ENCODE results near the gene LAIR1.
"Not testable (repeated sequence)": the region's sequence is repeated elsewhere in the genome, so short reads cannot be mapped to it uniquely, and the experiment has no call there.

The LAIR1 gene

GRCh38 chr19:54376610-54377285, 12.0 kb upstream of the LAIR1 start:
- DNase-seq (ENCODE audit: low spot score) = no peak

- DNase-seq (ENCODE audit: low spot score) = peak; percentile 25
Measured at GRCh38 chr19:54375181-54375938, 10.6 kb upstream of the LAIR1 start.

GRCh38 chr19:54373781-54374631, 9.3 kb upstream of the LAIR1 start:
- no peak for DNase-seq (ENCODE audit: low spot score)

- not testable (repeated sequence) for DNase-seq (ENCODE audit: low spot score)
Measured at GRCh38 chr19:54371453-54371852, 6.7 kb upstream of the LAIR1 start.

DNA sequence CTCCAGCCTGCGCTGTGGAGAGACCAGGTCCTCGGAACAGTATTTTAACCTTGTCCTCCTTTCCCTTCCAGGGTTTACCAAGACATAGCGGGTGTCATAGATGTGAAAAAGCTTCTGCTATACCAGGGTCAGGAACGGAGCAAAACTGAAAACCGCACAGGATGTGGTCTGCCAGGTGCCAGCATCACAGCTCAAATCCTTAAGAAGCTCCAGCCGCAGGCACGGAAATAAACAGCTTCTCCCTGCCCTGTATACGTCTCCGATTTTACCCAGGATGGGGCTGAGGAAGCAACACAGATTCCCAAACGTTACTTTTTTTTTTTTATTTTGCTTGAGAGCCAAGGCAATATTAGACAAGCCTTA, 5.7 kb upstream of the LAIR1 start:
- peak; percentile 48 for DNase-seq (ENCODE audit: low spot score)

- not testable (repeated sequence) for DNase-seq (ENCODE audit: low spot score)
Measured at GRCh38 chr19:54369688-54370433, 5.1 kb upstream of the LAIR1 start.

GRCh38 chr19:54369082-54369687, 4.5 kb upstream of the LAIR1 start:
- DNase-seq (ENCODE audit: low spot score) = no peak

DNA sequence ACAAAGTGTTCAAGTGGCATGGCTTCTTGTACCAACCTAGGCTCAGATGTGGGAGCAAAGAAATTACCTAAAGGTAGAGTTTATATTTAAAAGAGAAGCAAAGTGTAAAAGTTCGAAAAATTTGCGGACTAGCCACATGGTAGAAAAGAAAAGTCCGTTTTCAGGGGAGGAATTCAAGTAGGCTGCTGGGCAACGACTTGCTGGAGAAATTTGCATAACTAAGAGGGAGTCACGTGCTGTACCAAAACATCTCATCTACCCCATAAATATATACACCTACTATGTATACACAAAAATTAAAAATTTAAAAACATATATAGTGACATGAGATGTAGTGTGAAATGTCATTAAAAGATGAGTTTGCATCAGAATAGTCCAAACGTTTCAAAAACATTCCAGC, 2.1 kb upstream of the LAIR1 start:
- no peak for DNase-seq (ENCODE audit: low spot score)

DNA sequence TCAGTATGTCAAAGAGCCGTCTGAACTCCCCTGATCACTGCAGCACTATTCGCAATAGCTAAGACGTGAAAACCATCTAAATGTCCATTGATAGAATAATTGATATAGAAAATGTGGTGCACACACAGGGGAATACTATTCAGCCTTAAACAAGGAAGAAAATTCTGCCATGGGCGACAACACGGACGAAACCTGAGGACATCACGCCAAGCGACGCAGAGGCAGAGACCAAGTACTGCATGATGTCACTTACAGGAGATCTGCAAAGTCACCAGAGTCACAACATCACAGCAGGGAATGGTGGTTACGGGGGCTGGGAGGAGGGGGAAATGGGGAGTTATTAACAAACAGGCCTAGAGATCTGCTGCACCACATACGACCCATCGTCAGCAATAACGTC, 1.1 kb upstream of the LAIR1 start:
- not testable (repeated sequence) for DNase-seq (ENCODE audit: low spot score)

DNA sequence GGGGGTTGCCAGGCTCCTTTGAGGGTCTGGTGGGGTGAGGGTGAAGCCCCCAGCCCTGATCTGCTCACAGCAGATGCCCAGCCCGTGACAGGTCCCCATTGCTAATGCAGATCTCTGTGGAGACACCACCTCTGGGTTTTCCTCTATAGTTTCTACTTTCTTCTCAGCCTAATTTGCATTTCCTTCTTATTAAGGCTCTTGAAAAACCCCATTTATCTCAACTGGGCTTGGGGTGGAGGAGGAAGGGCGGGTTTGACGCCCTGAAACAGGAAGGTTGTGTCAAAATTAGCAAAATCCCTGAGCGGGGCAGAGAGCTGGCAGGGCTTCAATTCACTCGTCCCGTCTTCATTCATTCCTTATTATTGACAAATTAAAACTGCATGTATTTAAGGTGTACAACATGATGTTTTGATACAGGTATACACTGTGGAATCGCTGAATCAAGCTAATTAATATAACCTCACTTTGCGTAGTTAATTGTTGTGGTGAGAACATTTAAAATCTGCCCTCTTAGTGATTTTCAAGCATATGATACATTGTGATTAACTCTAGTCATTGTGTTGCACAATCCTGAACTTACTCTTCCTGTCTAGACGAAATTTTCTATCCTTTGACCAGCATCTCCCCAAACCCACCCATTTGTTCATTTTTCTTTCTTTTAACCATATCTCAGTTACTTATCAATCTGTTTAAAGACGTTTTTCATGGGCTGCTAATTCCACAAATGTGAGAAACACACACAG, 2.9 kb downstream of the LAIR1 start:
- DNase-seq (ENCODE audit: low spot score) = peak; percentile 34

DNA sequence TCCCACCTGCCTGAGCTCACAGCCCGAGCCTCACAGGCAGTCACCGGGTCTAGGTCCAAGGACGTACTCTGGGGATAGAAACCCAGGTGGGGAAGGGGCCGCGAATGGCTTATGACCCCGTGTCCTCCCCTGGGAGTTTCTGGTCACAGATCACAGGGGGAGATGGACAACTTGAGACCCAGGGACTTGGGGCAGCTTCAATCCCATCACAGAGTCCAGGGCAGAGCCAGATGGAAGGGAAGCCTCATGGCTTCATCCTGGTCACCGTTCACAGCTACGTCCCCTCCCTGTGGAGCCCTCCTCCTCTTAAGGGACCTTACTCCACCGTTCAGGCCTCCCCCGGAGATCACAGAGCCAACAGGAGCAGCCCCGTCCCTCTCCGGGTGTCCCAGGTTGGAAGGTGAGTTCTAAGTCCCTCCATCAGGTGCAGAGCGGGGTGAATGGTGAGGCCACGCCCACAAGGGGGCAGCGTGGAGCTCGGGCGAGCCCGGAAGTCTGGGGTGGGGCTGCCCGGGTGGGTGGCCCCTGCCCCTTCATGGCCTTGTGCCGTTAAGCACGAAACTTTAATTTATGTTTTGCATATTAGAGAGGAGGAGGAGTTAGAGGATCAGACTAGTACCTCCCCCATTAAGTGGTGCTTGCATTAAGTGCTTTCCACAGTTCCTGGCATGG, 5.4 kb downstream of the LAIR1 start:
- peak; percentile 74 for DNase-seq (ENCODE audit: low spot score)

GRCh38 chr19:54357381-54357780, 7.3 kb downstream of the LAIR1 start:
- no peak for DNase-seq (ENCODE audit: low spot score)

- DNase-seq (ENCODE audit: low spot score) = no peak
Measured at GRCh38 chr19:54356444-54357056, 8.2 kb downstream of the LAIR1 start.

- DNase-seq (ENCODE audit: low spot score) = no peak
Measured at GRCh38 chr19:54355675-54356074, 9.1 kb downstream of the LAIR1 start.

GRCh38 chr19:54354761-54355160, 10.0 kb downstream of the LAIR1 start:
- no peak for DNase-seq (ENCODE audit: low spot score)

- no peak for DNase-seq (ENCODE audit: low spot score)
Measured at GRCh38 chr19:54352546-54352945, 12.2 kb downstream of the LAIR1 start.

GRCh38 chr19:54352041-54352440, 12.7 kb downstream of the LAIR1 start:
- no peak for DNase-seq (ENCODE audit: low spot score)

GRCh38 chr19:54351474-54351873, 13.3 kb downstream of the LAIR1 start:
- DNase-seq (ENCODE audit: low spot score) = no peak

DNA sequence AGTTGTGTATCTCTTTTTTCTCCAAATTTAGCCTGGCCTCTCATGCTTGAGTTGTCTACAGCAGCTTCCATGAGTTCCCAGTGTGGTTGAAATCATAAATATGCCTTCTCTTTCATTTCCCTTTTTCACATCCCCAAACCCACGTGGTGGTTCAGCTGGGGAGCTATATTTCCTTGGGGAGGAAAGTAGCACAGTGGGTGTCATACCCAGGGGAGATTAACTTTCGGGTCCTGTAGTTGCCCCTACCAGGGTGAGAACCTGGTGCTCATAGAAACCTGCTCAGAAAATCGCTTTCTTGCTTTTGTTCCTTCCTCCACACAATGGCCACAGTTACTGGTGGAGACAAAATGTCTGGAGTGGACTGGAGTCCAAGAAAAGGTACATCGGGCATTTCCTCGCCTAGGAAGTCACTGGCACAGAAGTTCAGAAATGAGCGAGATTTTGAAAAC, 18.8 kb downstream of the LAIR1 start:
- no peak for DNase-seq (ENCODE audit: low spot score)

- DNase-seq (ENCODE audit: low spot score) = no peak
Measured at GRCh38 chr19:54343868-54344267, 20.9 kb downstream of the LAIR1 start.

All from CD4-positive, alpha-beta T cell treated with Interleukin-2 at 100 ng/mL for 4 hours (primary cell).